GM19324 (cell line): ENCODE data around the gene CCL20.
A peak's percentile ranks its signal among the peaks of the same experiment; 100 is the strongest.
"Not testable (repeated sequence)": the region's sequence is repeated elsewhere in the genome, so short reads cannot be mapped to it uniquely, and the experiment has no call there.

Source experiments
- ATAC-seq: cut with Tn5 transposase; IDR thresholded peaks from one replicate; pipeline ENCODE4 v1.9.1; 2021; ENCODE audit warnings: mild to moderate bottlenecking, moderate library complexity; ENCODE audit not compliant: unreplicated experiment, low FRiP score

Gene CCL20

GRCh38 chr2:227813562-227814353 is at the start of gene CCL20:
Gene CCL20, plus strand, starts transcription at chr2:227813842. Its CDS starts 70 bp downstream, at chr2:227813912.
- no peak for ATAC-seq

GRCh38 chr2:227765788-227766372 is 47.8 kb upstream of the CCL20 start:
- ATAC-seq, result no peak

- peak; percentile 96 for ATAC-seq
These were observed 47.2 kb upstream of the CCL20 start for GRCh38 chr2:227766373-227766883.

- ATAC-seq, result no peak
These were observed 45.8 kb upstream of the CCL20 start for GRCh38 chr2:227767830-227768229.

- ATAC-seq, result no peak
These were observed 41.4 kb upstream of the CCL20 start for GRCh38 chr2:227772197-227772661.

- no peak for ATAC-seq
These were observed 40.7 kb upstream of the CCL20 start for GRCh38 chr2:227772932-227773331.

- no peak for ATAC-seq
These were observed 39.5 kb upstream of the CCL20 start for GRCh38 chr2:227774011-227774624.

GRCh38 chr2:227774895-227775842 is 38.5 kb upstream of the CCL20 start:
- ATAC-seq, result no peak

GRCh38 chr2:227780981-227781615 is 32.5 kb upstream of the CCL20 start:
- ATAC-seq, result no peak

GRCh38 chr2:227781841-227782240 is 31.8 kb upstream of the CCL20 start:
- ATAC-seq, result no peak

- peak; percentile 32 for ATAC-seq
These were observed 30.8 kb upstream of the CCL20 start for GRCh38 chr2:227782804-227783203.

- peak; percentile 98 for ATAC-seq
These were observed 30.1 kb upstream of the CCL20 start for GRCh38 chr2:227783404-227784138.

GRCh38 chr2:227785293-227785692 is 28.3 kb upstream of the CCL20 start:
- no peak for ATAC-seq

- ATAC-seq, result no peak
These were observed 25.1 kb upstream of the CCL20 start for GRCh38 chr2:227788561-227789018.

- ATAC-seq, result peak; percentile 73
These were observed 23.8 kb upstream of the CCL20 start for GRCh38 chr2:227789803-227790202.

- no peak for ATAC-seq
These were observed 20.4 kb upstream of the CCL20 start for GRCh38 chr2:227793148-227793712.

- no peak for ATAC-seq
These were observed 17.5 kb upstream of the CCL20 start for GRCh38 chr2:227796045-227796711.

GRCh38 chr2:227796768-227797167 is 16.9 kb upstream of the CCL20 start:
- ATAC-seq, result not testable (repeated sequence)
